GM19240 (cell line): Measurements from ENCODE around the gene FFAR4.
A peak's percentile ranks its signal among the peaks of the same experiment; 100 is the strongest.
"Not testable (repeated sequence)": the region's sequence is repeated elsewhere in the genome, so short reads cannot be mapped to it uniquely, and the experiment has no call there.

Source experiments
- DNase-seq: peaks from one replicate; pipeline ENCODE4 v3.0.0; 2011; ENCODE audit warnings: low spot score; ENCODE audit not compliant: insufficient read length

The FFAR4 gene

DNA sequence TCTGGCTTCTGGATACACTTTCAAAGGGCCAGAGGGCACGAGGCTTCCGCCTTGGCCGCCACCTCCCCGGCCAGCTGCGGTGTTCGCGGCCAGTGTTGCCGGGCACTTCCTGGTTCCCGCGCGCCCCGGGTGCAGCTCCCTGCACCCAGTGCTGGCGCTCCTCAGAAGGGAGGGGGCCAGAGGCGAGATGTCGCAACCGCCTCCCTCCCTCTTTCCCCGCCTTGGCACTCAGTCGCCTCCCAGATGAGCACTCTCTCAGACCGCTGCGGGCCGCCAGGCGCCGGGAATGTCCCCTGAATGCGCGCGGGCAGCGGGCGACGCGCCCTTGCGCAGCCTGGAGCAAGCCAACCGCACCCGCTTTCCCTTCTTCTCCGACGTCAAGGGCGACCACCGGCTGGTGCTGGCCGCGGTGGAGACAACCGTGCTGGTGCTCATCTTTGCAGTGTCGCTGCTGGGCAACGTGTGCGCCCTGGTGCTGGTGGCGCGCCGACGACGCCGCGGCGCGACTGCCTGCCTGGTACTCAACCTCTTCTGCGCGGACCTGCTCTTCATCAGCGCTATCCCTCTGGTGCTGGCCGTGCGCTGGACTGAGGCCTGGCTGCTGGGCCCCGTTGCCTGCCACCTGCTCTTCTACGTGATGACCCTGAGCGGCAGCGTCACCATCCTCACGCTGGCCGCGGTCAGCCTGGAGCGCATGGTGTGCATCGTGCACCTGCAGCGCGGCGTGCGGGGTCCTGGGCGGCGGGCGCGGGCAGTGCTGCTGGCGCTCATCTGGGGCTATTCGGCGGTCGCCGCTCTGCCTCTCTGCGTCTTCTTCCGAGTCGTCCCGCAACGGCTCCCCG is at the start of gene FFAR4:
Gene FFAR4, plus strand, starts transcription at position 231 of the 842 bp plus-strand sequence. Its CDS starts 56 bp downstream, at position 287.
- DNase-seq: no peak

- no peak for DNase-seq
Observed at GRCh38 chr10:93518531-93518930, 47.9 kb upstream of the FFAR4 start.

GRCh38 chr10:93535293-93535692 is 31.2 kb upstream of the FFAR4 start:
- no peak for DNase-seq

DNA sequence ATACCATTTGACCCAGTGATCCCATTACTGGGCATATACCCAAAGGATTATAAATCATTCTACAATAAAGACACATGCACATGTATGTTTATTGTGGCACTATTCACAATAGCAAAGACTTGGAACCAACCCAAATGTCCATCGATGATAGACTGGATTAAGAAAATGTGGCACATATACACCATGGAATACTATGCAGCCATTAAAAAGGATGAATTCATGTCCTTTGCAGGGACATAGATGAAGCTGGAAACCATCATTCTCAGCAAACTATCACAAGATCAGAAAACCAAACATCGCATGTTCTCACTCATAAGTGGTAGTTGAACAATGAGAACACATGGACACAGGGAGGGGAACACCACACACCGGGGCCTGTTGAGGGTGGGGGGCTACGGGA is 25.6 kb upstream of the FFAR4 start:
- not testable (repeated sequence) for DNase-seq

GRCh38 chr10:93541402-93542357 is 24.8 kb upstream of the FFAR4 start:
- DNase-seq: no peak

- no peak for DNase-seq
Observed at GRCh38 chr10:93542358-93542791, 24.1 kb upstream of the FFAR4 start.

GRCh38 chr10:93546995-93547394 is 19.5 kb upstream of the FFAR4 start:
- DNase-seq: not testable (repeated sequence)

DNA sequence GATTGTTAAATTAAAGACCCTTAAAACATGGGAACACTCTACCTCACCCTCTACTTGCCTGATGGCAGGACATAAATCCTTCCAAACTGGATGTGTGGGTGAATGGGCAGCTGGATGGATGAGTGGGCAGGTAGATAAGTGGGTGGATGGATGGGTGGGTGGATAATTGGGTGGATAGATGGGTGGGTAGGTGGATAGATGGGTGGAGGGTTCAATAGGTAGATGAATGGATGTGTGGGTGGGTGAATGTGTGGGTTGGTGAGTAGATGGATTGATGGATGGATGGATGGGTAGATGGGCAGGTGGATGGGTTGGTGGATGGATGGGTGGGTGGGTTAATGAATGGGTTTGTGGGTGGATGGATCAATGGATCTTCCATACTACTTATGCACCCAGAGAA is 18.9 kb upstream of the FFAR4 start:
- no peak for DNase-seq

DNA sequence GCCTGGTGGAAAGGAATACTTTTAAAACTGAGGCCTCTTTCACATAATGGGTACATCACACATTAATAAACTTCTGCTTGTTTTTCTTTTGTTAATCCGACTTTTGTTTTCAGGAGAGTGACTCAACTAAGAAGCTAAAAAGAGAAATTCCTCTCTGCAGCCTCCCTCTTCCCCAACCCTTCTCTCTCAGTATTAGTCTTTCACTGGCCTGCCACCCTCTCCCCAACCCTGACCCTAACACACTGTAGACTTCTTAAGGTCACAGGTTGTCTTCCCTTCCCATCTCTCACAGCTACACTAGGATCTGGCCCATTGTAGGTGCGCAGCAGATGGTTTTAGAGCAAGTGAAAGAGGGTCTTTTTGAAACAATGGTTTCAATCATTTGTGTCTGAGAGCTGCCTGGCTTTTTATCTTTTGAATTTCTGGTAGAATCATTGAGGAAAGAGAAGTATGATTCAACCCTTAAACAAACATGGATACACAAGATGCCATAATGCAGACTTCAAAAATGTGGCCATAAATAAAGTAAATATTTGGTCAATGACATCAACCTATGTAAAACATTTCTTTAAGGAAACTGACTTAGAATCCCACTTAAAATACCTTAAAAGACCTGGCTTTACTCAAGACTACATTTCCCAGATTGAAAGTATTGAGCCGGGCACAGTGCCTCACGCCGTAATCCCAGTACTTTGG is 17.9 kb upstream of the FFAR4 start:
- DNase-seq: no peak

- no peak for DNase-seq
Observed at GRCh38 chr10:93550606-93551005, 15.9 kb upstream of the FFAR4 start.

DNA sequence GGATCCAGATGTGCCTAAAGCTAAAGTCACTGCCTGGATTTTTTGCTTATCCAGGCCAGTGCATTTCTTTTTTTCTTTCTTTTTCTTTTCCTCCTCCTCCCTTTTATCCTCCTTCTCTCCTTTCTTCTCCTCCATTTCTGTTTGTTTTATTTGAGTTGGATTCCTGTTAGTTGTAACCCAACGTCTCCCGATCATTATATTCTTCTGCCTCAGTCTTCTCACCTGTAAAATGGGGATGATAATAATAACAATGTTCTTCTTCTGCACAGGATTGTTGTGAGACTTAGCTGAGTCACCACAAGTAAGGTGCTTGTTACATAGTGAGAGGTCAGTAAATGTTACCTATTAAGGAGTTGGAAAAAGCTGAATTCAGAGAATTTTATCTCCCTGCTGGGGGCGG is 13.7 kb upstream of the FFAR4 start:
- no peak for DNase-seq

GRCh38 chr10:93553482-93554315 is 12.8 kb upstream of the FFAR4 start:
- DNase-seq: no peak

DNA sequence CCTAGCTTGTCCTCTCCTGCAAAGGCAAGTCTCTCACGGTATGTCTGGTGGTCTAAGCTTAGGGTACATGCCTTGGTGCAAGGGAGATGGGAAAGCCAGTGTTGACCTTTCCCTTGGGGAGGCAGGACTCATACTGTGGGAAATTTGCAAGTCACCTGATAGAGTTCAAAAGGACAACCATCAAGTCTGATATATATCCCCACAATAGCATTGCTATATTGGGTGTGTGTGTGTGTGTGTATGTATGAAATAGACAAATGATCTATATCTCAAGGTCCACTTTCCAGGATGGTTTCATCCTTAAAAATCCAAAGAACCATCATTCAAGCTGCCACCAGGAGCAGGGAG is 12.2 kb upstream of the FFAR4 start:
- no peak for DNase-seq

GRCh38 chr10:93554760-93555432 is 11.6 kb upstream of the FFAR4 start:
- DNase-seq: peak; percentile 48

DNA sequence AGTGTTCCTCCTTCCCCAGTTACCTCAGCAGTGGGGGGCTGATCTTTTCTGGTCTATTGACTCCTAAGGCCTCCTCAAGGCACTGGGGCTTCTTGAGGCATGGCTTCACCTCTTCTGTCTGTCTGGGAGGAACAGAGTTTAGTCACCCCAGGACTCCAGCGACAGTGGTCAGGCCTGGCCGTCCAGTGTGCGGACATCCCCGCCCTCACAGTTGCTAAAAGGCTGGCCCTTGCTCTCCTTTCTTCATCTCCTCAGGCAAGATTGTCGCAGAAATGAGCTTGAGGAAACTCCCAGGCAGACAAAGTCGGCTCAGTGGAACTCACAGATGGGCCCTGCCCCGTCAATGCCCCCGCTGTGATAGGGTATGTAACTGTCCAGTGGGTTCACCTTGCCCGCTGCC is 7.0 kb upstream of the FFAR4 start:
- no peak for DNase-seq

DNA sequence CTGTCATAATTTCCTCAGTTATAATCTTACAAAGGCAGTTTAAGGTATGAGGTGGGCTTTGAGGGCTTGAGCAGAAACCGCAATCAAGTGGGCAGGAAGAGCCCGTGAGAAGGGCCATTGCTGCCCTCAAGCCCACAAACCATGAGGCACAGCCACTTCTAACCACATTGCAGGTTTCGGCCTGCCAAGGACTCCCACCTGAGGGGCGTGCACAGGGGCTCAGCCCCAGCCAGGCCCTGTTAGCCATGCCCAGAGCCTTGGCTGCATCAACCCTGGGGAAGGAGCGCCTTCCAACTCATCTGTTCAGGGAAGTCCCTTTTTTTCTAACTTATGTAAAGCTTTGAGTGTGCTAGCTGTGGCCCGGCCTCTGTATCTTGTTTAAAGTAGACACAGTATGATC is 5.9 kb upstream of the FFAR4 start:
- DNase-seq: no peak

DNA sequence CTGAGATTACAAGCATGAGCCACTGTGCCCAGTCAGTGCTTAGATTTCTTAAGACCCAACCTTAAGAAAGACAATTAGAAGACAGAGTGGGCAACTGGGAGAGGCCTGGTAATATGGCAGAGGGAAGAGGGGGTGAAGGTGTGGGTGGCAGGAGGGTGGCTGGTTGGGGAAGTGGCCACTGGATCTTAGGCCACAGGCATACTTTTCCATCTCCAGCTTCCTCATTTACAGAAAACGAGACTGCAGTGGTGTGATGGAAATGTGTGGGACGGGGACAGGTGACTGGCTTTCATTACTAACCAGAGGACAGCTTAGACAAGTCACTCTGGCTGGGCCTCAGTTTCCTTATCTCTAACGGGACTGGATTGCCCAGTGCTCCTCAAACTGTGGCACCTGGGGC is 1.0 kb upstream of the FFAR4 start:
- no peak for DNase-seq

GRCh38 chr10:93567277-93568104 is 1.0 kb downstream of the FFAR4 start:
- no peak for DNase-seq

- DNase-seq: no peak
Observed at GRCh38 chr10:93568105-93568390, 1.6 kb downstream of the FFAR4 start.

- DNase-seq: no peak
Observed at GRCh38 chr10:93570383-93570782, 3.9 kb downstream of the FFAR4 start.
